Activated T-cell treated with anti-CD3 and anti-CD28 coated beads, Interleukin-2, amount 50 U/mL, for 48 hours (primary cell): Measurements from ENCODE around the gene SDC1.

ENCODE experiments used
- DNase-seq, 2 experiments: peaks; one replicate each; pipeline ENCODE4 v3.0.0-alpha.2; 2020

SDC1 gene

DNA sequence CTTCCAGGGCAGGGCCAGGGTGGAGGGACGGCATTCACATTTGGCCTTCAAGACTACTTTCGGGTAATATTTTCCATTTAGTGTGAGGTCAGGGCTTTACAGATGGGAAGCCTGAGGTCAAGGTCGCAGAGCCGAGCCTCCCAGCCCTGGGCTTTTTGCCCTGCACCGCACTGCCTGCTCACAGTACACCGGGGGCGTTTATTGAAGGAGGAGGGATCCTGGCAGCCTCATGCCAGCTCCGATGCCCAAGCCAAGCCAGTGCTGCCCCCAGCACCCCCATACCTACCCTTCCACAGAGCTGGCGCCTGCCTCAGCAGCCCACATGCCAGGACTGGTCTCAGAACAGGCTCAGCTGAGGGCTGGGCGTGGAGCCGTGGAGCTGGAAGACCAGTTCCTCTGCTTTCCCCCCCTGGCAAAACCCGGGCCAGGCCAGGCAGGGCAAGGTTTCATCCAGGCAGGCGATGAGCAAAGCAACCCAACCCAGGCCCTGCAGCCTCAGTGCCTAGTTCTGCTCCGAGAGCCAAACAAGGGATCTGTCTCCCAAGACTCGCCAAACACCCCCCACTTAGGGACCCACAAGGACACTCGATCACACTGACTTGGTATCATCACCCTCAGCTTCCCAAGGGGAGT lies 11.9 kb downstream of the SDC1 start:
- no peak for DNase-seq

DNA sequence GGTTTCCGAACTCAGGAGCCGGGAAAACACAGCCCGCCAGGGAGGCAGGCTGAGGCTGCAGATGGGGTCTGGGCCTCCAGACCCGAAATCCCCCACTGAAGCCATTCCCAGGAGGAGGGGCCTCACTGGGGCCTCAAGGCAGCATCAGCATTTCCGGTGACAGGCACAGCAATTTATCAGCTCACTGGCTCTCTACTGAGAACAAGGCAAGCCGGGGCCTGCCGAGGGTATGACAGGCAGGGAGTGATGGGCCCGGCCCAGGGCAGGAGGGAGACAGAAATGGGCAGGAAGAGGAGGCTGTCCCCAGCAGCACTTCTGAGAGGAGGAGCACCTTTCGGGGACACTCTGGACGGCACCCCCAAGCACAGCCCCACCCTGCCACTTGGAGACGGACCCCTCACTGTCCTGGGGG lies 12.5 kb downstream of the SDC1 start:
- no peak for DNase-seq

DNA sequence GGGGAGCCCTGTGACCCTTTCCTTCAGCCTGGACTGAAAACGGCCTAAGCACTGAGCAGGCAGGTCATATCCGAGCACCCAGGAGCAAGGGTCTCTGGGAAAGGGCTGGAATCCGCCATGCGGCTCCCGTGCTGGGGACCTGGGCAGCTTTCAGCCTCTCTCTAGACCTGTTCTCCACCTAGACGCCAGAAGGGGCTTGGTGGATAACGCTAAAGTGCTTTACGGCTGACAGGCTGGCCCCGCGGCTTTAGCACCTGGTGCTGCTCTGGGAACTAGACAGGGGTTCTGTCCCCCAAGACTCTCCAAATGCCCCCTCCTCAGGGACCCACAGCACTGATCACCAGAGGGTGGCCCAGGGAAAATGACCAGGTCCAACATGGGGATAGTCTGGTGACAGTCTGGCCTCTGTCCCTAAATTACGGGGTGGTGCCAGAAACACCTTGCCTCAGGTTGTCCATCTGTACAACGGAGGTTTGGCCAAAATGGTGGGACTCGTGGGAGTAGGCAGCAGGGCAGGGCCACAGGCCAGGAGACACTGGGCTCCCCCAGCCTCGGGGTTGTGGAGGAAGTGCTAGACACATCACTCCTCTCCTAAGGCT lies 13.0 kb downstream of the SDC1 start:
- no peak for DNase-seq

DNA sequence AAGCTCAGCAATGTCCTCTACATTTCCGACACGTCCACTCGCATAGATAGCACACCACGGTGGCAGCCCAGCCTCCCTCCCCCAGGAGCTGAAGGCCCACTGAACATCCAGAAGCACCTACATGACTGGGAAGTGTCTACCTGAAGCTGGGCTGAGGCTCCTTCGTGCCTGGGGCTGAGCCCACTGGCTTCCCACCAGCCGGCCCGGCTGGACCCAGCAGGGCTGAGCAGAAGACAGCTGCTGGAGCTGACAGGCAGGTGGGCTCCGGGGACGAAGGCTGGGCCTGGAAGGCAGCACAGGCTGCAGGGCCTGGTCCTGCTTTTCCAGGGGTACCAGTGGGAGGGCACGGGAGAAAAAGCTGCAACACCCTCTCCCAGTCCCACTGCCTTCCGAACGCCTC lies 13.5 kb downstream of the SDC1 start:
- no peak for DNase-seq

DNA sequence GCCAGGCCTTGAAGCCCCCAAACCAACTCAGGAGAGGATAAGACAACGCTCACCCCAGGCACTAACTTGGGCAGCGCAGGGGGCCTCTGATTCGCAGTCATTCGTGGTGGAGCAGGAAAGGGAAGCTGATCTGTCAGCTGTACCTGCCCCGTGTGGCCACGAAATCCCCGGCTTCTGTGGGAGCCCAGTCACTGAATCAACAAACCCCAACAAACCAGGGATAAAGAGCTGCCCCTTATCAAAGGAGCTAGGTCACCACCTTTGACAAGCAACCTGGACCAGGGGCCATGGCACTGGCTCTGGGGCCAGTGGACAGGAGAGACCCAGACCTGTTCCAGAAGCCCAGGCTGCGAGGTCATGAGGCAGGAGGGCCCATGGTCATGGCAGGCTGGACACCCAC lies 14.5 kb downstream of the SDC1 start:
- no peak for DNase-seq

DNA sequence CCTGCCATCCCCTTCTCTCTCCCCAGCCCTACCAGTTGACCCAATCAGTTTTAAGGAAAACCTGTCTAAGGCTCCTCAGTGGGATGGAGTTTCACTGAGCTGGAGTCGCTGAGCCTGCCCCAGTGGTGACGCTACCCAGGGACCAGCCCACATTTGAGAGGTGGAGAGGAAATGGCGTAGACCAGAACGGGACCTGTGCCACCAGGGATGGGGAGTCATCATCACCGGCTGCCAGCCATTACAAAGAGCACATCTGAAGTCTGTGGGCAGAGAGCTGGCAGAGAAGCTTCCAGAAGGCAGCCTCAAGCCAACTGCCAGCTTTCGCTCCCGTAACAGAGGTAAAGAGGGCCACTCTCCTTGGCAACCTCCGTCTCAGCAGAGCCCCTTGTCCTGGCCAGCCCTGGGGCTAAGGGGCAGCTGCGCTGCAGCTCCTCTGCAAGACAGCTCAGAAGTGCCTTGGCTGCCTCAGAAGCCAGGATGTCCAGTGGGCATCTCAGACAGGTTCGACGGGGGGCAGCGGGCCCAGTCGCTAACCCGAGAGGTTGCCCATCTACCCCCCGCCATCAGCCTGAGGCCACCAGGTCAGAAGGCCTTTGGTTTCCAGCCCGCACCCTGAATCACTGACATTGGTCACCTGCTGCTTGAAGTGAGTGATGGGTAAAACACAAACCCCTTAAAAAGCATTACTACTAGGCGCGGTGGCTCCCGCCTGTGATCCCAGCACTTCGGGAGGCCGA lies 15.4 kb downstream of the SDC1 start:
- DNase-seq: no peak

DNA sequence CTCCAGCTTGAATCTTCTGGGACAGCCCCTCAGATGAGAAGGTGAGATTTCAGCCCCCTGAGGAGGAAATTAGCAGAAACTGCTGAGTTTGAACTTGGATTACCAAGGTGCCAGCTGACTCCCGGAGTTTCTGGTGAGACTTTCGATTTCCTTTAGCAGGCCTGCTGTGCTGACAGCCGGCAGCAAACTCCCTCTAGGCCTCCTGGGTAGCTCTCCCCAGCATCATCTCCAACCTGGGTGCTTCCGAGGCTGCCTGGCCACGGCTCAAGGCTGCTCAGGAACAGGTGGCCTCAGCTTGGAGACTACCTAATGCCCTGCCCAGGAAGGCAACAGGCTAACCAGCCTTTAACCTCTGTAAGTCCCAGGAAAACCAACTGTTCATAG lies 16.5 kb downstream of the SDC1 start:
- no peak for DNase-seq

DNA sequence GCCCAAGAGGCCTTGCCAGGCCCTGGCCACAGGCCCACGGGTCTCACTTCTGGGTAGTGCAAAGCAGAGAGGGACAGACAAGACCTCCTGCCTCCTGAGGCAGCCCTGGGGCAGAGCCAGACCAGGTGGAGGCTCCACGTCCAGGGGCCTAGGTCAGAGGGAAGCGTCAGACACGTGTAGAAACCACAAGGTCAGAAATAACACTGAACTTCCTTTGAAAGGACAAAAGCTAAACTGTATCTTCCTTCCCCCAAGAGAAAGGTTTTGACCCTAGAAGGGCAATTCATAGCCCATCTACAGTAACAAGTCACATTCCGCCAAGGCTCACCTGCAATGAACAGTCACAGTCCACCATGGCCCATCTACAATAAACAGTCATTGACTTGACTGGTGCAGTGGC lies 17.9 kb downstream of the SDC1 start:
- no peak for DNase-seq

DNA sequence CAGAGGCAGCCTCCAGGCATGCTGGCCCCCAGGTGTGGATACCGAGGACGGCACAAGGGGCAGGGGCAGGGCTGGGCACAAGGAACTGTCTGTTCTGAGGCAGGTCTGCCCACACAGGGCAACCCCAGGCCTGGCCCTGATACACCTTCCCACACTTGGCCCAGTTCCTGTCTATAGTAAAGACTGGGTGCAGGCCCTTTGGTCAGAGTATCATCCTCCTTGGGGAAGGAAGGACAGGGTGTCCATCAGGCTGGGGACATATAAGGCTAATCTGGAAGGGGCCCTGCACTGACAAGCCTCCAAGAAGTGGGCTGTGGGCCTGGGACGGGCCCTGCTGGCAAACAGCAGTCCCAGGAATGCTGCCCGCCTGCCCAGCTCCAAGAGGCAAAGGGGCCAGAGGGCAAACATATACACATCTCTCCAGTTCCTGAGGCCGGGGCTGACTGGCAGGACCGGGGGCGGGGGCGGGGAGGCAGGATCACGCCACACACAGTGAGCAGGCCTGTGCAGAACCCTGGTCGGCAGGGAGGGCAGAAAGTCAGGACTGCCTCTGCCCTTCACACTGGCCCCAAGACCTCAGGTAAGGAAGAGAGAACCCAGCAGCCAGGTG lies 18.9 kb downstream of the SDC1 start:
- DNase-seq: no peak

DNA sequence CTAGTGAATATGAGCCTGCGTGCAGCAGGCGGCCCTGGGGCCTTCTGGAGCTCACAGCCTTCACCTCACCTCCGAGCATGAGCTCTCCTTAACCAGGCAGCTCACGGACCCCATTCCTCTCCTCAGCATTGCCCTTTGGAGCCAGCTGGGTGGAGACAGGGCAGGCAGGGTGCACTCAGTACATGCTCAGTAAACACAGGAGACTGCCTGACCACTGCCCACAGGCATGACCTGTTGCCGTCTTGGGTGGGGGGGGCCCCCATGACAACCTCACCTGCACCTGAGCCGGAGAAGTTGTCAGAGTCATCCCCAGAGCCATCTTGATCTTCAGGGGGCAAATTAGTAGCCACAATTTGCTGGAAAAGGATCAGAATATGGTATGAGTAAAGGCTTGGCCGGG lies 19.9 kb downstream of the SDC1 start:
- DNase-seq: no peak

DNA sequence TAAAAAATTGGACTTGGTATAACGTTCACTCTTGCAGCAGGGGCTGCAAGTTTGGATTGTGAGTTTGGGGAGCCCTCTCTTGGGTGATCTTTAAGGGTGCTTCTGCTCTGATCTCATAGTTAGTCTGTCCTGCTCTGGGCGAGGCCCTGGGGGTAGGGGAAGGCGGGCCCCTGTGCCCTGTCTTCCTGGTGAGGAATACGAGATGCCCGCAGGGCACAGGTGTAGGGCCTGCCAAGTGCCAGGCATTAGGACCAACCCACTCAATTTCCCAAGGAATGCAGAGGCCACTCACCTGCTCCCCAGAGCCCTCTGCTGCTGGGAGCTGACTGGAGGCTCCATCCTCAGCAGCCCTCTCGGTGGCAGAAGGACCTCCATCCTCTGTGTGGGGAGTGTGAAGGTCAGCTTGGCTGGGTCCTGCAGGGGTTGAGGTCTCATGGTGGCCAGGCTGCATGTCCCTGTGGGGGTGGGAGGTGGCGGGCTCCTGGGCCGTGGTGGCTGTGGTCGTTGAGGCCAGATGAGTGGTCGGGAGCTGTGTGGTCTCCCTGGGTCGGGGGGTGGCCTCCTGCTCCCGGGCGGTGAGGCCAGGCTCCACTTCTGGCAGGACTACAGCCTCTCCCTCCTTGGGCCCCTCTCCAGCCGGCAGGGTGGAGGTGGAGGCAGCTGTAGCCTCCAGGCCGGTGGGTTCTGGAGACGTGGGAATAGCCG lies 21.3 kb downstream of the SDC1 start:
- no peak for DNase-seq

DNA sequence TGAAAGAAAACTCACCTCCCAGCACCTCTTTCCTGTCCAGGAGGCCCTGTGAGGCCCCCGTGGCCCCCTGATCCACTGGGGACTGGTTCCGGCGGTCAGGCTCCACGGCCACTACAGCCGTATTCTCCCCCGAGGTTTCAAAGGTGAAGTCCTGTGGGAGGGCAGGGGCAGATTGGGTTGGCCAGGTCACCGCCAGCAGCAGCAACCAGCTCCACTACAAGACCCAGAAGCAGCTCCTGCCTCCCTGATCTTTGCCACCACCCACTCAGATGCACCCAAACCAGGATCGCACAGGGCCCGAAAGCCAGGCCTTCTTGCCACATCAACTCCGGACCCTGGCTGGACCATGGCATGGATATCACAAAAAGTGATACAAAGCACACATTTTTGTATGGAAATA lies 21.9 kb downstream of the SDC1 start:
- DNase-seq: no peak

DNA sequence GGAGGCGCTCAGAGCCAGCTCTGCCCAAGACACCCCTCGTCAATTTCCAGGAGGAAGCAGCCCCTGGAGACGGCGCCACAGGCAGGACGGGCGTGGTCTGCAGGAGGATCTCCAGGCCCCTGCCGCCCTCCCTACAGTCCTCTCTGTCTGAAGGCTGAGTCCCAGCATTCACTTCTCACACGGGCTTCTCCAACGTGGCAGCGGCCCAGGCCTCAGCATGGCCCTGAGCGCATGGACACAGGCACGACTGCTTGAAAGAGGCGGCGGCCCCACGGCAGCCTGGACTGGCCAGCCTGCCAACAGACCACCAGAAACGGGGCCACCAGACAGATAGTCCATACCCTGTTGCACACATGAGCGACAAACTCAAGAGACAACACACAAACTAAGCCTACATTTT lies 23.3 kb downstream of the SDC1 start:
- DNase-seq: no peak

DNA sequence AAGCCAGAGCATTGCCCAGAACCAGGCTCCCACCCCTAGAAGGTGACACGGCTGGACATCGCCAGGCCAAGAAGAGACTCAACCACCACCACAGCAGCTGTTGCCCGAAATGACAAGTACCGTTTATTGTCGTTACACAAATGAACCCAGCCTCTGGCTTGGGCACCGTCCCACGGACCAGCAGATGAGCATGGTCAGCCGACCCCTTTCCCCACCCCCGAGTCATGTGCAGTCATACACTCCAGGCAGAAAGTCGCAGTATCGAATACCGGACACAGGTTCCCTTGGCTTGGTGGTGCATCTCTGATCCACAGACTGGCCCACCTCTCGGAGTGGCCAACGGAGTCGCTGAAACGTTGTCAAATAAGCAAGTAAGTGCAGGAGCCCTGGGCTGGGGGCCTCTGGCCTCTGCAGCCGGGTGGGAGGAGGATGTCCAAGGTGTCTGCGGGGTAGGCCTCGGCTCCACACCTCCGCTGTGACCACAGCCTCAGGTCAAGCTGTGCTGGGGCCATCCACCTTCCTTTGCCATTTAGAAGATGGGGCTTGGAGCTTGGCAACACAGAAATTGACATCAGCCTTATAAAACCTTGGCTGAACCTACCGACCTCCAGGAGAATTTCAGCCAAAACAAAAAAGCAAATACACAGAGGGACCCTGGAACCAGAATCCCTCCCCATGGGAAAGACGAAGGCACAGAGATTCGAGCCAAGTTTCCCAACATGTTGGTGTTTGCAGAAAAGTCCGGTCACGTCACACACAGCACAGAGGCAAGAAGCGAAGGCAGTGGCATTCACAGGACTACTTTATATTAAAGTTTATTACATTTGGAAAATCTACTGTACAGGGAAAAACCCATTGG lies 24.0 kb downstream of the SDC1 start:
- no peak for DNase-seq

DNA sequence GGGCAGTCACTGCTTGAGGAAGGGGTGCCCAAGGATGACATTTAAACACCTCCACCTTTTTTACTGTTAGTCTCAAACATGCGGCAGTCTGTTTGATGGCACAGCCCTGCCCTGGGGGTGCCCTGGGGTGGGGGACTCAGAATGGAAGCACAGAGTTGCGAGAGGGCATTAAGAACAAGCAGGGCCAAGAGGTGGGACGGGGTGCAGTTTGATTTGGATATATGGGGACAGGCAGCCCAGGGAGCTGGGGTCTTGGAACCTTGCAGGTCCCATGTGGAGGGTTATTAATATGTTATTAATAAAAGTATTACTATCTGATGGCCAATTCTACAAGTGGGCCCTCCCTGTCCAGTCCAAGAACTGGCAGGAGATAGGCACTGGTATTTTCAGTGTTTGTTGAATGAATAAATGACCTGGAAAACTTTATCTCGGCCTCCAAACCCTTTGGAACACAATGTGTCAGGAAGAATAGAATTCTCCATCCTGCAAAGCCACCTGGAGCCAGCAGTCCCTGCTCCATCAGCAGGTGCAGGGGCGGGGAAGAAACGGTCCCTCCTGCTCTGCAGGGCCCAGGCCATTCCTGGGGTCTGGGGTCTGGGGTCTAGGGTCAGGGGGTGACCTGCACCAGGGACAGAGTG lies 25.2 kb downstream of the SDC1 start:
- DNase-seq: no peak

DNA sequence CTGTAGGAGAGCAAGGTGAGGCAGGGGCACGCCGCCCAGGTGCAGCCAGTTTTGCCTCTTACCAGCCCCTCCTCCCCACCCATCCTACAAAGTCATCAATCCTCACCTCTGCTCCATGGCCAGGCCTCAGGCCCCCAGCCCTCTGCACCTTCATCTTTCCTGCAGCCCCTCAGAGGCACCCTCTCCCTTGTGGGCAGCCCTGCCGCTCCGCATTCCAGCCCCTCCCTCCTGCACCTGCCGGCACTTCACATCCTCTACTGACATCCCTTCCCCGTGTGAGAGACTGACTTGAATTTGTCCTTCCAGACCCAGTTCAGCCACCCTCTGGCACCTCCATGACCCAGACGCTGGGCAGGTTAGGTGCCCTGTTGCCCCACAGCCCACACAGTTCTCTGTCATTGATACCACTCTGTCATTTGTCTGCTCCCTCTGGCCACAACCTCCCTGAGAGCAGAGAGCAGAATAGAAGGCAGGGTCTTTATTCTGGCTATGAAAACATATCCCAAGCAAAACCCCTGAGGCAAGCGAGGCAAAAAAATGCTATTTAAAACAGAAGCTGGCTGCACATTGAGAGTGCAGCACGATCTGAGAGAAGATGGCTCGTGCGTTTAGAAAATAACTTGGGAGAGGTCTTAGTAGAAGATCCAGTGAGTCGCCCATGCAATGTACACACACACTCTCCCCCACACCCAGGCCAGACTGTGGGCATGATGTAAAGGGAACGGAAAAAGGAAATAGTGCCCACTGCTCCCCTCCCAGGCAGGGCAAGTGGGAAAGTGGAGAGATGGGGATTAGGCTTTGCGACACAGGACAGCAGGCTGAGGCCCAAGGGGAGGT lies 25.9 kb downstream of the SDC1 start:
- no peak for DNase-seq

DNA sequence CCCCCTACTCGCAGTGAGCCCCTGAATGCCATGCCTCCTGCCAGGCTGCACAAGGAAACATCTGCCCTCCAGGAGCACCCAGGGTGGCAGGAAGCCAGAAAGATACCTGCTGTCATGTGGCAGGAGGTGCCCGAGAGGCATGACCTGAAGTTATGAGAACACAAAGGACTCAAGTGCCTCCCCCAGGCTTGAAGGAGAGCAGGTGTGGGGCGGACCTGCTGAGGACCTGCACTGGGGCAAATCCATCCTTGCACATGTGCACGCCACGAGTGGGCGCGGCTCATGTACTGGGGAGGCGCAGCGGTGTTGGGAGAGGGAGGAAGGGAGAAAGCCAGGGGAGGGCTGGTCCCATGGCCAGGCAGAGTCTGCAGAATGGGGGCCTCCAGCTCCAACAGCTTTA lies 26.9 kb downstream of the SDC1 start:
- DNase-seq: no peak

DNA sequence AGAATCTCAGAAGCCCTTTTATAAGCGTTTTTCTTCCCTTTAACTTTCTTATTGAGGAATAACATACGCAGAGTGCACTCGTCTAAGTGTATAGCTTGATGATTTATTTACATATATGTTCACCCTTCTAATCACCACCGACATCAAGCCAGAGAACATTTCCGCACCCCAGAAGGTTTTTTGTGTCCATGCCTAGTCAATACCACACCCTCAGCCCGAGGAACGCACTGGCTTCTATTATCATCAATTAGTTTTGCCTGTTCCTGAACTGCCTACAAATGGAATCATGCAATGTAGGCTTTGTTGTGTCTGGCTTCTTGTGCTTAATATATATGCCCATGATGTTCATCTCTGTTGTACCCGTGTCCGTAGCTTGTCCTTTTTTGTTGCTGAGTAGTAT lies 27.7 kb downstream of the SDC1 start:
- no peak for DNase-seq

DNA sequence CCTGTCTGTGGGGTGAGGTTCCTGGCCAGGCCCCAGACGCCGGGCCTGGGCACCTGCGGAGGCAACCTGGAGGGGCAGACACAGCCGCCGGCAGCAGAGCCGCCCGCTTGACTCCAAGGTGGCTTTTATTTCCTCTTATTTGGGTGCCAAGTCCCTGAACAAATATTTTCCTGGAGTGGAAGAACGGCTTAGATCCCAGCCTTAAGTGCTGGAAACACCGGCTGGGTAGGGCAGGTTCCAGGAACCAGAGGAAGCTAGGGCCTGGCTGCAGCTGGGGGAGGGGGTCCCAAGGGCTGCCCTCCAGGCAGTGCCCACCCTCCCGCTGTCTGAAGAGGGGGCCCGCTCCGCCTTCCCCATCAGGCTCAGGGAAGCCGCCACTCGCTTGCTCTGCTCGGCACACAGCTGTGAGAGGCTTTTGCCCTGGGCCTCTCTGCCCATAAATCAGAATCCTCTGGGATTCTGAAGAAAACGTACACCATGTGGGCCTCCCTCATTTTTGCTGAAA lies 28.2 kb downstream of the SDC1 start:
- DNase-seq: no peak

DNA sequence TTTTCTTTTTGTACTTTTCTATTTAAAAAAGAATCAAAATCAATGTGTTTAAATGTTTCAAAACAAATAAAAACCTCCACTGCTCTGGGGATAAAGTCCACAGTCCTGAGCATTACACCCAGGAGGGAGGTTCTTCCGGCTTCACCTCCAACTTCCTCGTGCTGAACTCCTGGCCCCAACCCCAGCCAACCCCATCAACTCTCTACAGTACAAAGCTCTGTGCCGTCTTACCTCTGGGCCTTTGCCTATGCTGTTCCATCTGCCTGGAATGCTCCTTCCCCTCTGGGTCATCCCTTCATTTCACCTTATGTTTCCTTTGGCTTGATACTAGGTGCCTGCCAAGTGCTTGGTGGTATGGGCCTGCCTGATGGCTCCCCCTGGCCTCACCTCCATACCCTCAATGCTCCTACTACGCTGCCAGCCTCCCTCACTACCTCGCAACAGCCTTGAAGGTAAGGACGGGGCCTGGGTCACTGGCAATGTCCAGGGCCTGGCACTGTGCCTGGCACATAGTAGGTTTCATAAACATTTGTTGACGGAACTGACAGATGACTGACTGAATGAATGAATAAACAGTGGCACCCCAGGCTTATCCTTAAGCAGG lies 28.8 kb downstream of the SDC1 start:
- DNase-seq: no peak
